ENCODE data around the gene PREB.

PREB gene

GRCh38 chr2:27082773-27083409 lies 51.5 kb downstream of the PREB start:
- TF ChIP-seq RAD21 (IDR thresholded peaks at IDR 0.05; ENCODE audit: low read depth) (no peak), CREB1 (IDR thresholded peaks at IDR 0.05; ENCODE audit: low read depth) (no peak), NFIC (IDR thresholded peaks at IDR 0.05) (no peak), REST (IDR thresholded peaks at IDR 0.05; ENCODE audit: low read depth) (no peak), MAX (IDR thresholded peaks at IDR 0.05) (no peak), EGR1 (IDR thresholded peaks at IDR 0.05) (no peak), ZBTB7A (IDR thresholded peaks at IDR 0.05; ENCODE audit: low read depth) (no peak), FOXM1 (IDR thresholded peaks at IDR 0.05; ENCODE audit: borderline replicate concordance, low read depth) (no peak), EP300 (IDR thresholded peaks at IDR 0.05; ENCODE audit: borderline replicate concordance) (no peak), YY1 (IDR thresholded peaks at IDR 0.05; ENCODE audit: low read depth) (no peak), USF1 (IDR thresholded peaks at IDR 0.05) (no peak), TAF1 (IDR thresholded peaks at IDR 0.05; ENCODE audit: low read depth) (no peak)

GRCh38 chr2:27081984-27082772 lies 52.3 kb downstream of the PREB start:
- TF ChIP-seq MAX (IDR thresholded peaks at IDR 0.05), result no peak
- no peak for TF ChIP-seq RAD21 (IDR thresholded peaks at IDR 0.05; ENCODE audit: low read depth)

Data from Ishikawa (cell line).